VCaP (cell line): ENCODE results near the gene ARL8B.
A peak's percentile ranks its signal among the peaks of the same experiment; 100 is the strongest.

Experiments used
- H3K27ac ChIP-seq: fragments of 450-650 bp; 2 replicates; pipeline ENCODE4 v1.5.1; 2017
- CTCF ChIP-seq: fragments of 450-650 bp; conservative IDR thresholded peaks from 2 replicates; pipeline ENCODE4 v1.5.1; 2017; ENCODE audit warnings: mild to moderate bottlenecking, moderate library complexity

Gene ARL8B

DNA sequence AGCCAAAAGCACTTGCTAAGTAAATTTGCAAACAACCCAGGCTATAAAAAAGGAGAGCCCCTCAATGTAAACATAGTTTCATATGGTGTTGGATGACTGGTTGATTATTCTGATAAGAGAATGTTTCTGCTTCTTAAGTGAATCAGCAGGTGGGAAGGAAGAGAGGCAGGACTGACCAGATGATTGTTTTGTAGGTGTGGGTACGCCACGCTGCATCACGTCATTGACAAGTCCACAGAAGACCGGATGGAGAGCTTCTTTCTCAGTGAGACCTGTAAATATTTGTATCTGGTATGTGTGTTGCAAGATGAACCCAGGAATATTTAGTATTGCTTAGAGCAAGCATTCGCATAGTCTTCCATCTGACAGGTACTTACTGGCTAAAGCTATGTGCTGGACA lies 88.8 kb downstream of the ARL8B start:
- no peak overlapping the region for H3K27ac ChIP-seq
- TF ChIP-seq CTCF, result no peak

GRCh38 chr3:5212628-5213573 lies 90.8 kb downstream of the ARL8B start:
- TF ChIP-seq CTCF, result no peak
- no peak overlapping the region for H3K27ac ChIP-seq

GRCh38 chr3:5213574-5213966 lies 91.5 kb downstream of the ARL8B start:
- H3K27ac ChIP-seq, result no peak overlapping the region
- TF ChIP-seq CTCF, result no peak

- no peak overlapping the region for H3K27ac ChIP-seq
- no peak for TF ChIP-seq CTCF
Observed at GRCh38 chr3:5214352-5214751, 92.3 kb downstream of the ARL8B start.

GRCh38 chr3:5217824-5218595 lies 95.9 kb downstream of the ARL8B start:
- TF ChIP-seq CTCF, result no peak
- H3K27ac ChIP-seq, result no peak overlapping the region

GRCh38 chr3:5218815-5219214 lies 96.7 kb downstream of the ARL8B start:
- H3K27ac ChIP-seq, result 0 out of 2 replicates have a peak overlapping the region, but pooled peaks have one; percentile 4
- no peak for TF ChIP-seq CTCF

GRCh38 chr3:5219216-5219615 lies 97.1 kb downstream of the ARL8B start:
- 0 out of 2 replicates have a peak overlapping the region, but pooled peaks have one; percentile 4 for H3K27ac ChIP-seq
- no peak for TF ChIP-seq CTCF
